ENCODE results near the gene ZBTB32.

The ZBTB32 gene

DNA sequence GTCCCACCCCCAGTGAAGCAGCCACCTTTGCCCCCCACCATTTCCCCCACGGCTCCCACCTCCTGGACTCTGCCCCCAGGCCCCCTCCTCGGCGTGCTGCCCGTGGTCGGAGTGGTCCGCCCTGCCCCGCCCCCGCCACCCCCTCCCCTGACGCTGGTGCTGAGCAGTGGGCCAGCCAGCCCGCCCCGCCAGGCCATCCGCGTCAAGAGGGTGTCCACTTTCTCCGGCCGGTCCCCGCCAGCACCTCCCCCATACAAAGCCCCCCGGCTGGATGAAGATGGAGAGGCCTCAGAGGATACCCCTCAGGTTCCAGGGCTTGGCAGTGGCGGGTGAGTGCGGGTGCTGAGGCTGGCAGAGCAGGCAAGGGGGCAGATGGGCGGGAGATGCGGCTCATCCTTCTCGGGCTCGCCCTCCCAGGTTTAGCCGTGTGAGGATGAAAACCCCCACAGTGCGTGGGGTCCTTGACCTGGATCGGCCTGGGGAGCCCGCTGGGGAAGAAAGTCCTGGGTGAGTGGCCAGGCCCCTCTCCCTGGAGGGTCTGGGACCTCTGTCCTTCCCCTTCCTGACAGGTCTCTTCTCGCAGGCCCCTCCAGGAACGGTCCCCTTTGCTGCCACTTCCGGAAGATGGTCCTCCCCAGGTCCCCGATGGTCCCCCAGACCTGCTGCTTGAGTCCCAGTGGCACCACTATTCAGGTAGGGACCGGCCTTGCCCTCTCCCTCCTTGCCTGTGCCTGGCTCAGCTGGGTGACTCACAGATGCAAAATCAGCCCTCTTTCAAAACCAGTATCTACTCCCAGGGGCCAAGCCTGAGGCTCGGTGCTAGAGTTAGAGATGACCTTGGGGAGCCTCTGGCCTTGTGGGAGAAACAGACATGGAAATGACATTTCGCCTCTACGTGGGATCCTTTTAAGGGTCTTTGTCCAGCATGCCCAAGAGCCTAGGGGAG is 29.1 kb downstream of the ZBTB32 start:
- H3K27ac ChIP-seq: no peak overlapping the region
- TF ChIP-seq, protein P1, sequence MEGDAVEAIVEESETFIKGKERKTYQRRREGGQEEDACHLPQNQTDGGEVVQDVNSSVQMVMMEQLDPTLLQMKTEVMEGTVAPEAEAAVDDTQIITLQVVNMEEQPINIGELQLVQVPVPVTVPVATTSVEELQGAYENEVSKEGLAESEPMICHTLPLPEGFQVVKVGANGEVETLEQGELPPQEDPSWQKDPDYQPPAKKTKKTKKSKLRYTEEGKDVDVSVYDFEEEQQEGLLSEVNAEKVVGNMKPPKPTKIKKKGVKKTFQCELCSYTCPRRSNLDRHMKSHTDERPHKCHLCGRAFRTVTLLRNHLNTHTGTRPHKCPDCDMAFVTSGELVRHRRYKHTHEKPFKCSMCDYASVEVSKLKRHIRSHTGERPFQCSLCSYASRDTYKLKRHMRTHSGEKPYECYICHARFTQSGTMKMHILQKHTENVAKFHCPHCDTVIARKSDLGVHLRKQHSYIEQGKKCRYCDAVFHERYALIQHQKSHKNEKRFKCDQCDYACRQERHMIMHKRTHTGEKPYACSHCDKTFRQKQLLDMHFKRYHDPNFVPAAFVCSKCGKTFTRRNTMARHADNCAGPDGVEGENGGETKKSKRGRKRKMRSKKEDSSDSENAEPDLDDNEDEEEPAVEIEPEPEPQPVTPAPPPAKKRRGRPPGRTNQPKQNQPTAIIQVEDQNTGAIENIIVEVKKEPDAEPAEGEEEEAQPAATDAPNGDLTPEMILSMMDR (conservative IDR thresholded peaks at IDR 0.05): no peak

DNA sequence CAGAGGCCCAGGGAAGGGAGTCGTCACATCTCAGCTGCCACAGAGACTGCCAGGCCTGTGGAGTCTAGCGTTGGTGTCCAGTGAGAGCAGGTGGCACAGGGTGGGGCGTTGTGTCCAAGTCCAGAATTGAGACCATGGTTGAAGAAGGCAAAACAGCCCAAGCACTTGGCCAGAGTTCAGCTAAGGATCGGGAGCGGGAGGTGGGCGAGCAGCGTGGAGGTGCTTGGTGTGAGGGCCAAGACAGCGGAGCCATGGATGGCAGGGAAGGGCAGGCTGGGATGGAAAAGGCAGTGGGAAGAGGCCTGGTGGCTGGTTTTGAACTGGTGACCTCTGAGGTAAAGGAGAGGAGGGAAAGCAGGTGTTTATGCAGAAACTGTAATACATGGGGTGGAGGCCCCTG is 29.9 kb downstream of the ZBTB32 start:
- TF ChIP-seq, protein P1 (conservative IDR thresholded peaks at IDR 0.05): no peak
- no peak overlapping the region for H3K27ac ChIP-seq

DNA sequence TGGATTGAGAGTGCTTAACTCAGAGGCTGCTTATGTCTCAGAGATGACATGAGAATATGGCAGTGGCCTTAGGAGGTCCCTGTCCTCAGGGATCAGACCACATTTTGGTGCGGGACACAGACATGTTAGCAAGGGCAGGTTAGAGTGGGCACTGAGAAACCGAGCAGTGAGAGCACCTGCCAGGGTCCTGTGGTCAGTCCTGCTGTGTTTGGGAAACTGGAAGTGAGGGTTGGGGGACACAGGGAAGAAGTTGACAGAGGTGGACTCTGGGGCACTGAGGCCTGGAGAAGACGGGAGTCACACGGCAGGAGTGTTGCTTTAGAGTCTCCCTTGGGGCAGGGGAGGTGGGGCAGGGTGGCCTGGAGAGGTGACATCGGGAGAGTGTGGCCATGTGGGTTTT is 30.5 kb downstream of the ZBTB32 start:
- no peak overlapping the region for H3K27ac ChIP-seq
- TF ChIP-seq, protein P1 (conservative IDR thresholded peaks at IDR 0.05): no peak

DNA sequence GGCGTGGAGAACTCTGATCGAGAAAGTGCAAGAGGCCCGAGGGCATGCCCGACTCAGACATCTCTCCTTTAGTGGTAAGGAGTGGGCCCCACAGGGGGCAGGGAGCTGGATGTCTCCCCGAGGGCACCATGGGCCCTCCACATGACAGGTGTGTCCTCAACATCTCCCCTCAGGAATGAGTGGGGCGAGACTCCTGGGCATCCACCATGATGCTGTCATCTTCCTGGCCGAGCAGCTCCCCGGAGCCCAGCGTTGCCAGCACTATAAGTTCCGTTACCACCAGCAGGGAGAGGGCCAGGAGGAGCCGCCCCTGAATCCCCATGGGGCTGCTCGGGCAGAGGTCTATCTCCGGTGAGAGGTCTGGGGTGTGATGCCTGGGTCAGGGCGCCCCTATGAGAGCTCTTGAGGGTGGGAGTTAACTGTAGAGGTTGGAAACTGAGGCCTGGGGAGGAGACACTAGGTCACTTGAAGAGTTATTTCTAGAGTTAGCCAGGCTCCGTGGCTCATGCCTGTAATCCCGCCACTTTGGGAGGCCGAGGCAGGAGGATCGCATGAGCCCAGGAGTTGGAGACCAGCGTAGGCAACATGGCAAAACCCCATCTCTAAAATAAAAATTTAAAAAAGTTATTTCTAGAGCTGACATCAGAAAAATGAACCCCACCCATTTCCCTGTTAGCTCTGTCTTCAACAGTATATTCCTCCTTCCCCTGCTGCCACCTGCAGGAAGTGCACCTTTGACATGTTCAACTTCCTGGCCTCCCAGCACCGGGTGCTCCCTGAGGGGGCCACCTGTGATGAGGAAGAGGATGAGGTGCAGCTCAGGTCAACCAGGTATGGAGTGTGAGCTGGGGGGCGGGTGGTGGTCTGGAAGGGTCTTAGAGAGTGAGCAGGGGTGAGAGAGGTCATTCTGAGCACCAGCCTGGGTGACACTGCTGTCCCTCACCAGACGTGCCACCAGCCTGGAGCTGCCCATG is 32.8 kb downstream of the ZBTB32 start:
- no peak overlapping the region for H3K27ac ChIP-seq
- TF ChIP-seq, protein P1 (conservative IDR thresholded peaks at IDR 0.05): peak; percentile 40

DNA sequence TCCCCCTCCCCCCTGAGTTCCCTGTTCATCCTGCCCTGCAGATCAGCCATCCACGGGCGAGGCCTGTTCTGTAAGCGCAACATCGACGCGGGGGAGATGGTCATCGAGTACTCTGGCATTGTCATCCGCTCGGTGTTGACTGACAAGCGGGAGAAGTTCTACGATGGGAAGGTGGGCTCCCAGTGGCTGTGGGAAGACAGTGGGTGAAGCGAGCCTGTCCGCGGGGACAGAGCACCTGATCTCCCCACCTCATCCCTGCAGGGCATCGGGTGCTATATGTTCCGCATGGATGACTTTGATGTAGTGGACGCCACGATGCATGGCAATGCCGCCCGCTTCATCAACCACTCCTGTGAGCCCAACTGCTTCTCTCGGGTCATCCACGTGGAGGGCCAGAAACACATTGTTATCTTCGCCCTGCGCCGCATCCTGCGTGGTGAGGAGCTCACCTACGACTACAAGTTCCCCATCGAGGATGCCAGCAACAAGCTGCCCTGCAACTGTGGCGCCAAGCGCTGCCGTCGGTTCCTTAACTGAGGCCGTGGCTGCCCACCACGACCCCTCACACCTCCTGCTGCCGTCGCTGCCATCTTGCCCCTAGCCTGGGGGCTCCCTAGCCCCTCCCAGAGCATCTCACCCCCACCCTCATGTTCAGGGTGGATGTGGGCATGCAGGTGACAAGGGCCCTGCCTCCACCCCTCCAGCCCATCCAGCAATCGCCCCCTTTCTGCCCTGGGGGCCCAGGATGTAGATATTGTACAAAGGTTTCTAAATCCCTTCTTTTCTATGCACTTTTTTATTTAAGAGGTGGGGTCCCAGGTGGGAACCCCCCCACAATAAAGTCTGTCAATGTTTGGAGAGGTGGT is 33.9 kb downstream of the ZBTB32 start:
- TF ChIP-seq, protein P1 (conservative IDR thresholded peaks at IDR 0.05): no peak
- no peak overlapping the region for H3K27ac ChIP-seq

DNA sequence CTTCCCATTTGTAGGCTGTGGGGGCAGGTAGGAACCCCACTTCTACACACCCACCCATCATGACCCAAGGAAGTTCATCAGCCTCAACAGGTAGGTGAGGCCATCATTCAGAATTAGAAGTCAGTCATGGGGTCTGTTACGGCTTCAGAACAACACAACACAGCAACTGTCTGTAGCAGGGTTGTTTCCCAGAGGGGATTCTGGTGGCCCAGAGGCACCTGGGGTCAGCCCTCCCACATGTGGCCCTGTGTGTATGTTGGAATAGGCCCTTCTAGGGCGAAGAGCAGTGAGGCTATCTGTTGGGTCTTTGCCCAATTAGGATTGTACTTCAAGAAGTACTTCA is 34.5 kb downstream of the ZBTB32 start:
- TF ChIP-seq, protein P1 (conservative IDR thresholded peaks at IDR 0.05): no peak
- H3K27ac ChIP-seq: no peak overlapping the region
